Activated naive CD8-positive, alpha-beta T cell treated with anti-CD3 and anti-CD28 coated beads, Interleukin-2, amount 50 U/mL, for 24 hours (primary cell): ENCODE data around the gene AFAP1L2.

Experiments used
- ATAC-seq: fragments of 150-1000 bp; cut with Tn5 transposase; one replicate; pipeline ENCODE4 v1.10.0; 2021
- DNase-seq: peaks from one replicate; pipeline ENCODE4 v3.0.0; 2021
- H3K27ac Mint-ChIP-seq: one replicate; pipeline ENCODE4 v1.8.0; 2021; ENCODE audit warnings: mild to moderate bottlenecking, mixed read lengths
- H3K27me3 Mint-ChIP-seq: one replicate; pipeline ENCODE4 v1.8.0; 2021; ENCODE audit warnings: mixed read lengths
- H3K36me3 Mint-ChIP-seq: one replicate; pipeline ENCODE4 v1.8.0; 2021; ENCODE audit warnings: low read depth, mixed read lengths
- H3K4me1 Mint-ChIP-seq: one replicate; pipeline ENCODE4 v1.8.0; 2021; ENCODE audit warnings: mixed read lengths
- H3K4me3 Mint-ChIP-seq: one replicate; pipeline ENCODE4 v1.8.0; 2021; ENCODE audit warnings: mild to moderate bottlenecking, moderate library complexity, mixed read lengths
- H3K9me3 Mint-ChIP-seq: one replicate; pipeline ENCODE4 v1.8.0; 2021; ENCODE audit warnings: mixed read lengths

The AFAP1L2 gene

GRCh38 chr10:114400091-114400490, 4.2 kb downstream of the AFAP1L2 start:
- Mint-ChIP-seq H3K4me1 (peaks cover 14% of the 10 kb centered on the region), H3K27ac (no peak overlapping the region), H3K36me3 (no peaks in the 10 kb centered on the region), H3K4me3 (no peak overlapping the region), H3K27me3 (peaks cover 59% of the 10 kb centered on the region), H3K9me3 (no peaks in the 10 kb centered on the region)
- ATAC-seq (no peak), DNase-seq (no peak)

- no peak overlapping the region for H3K4me3 Mint-ChIP-seq
- H3K27me3 Mint-ChIP-seq: peaks cover 61% of the 10 kb centered on the region
- no peaks in the 10 kb centered on the region for H3K36me3 Mint-ChIP-seq
- H3K9me3 Mint-ChIP-seq: no peaks in the 10 kb centered on the region
- ATAC-seq (no peak), DNase-seq (no peak)
- H3K4me1 Mint-ChIP-seq: peaks cover 13% of the 10 kb centered on the region
- H3K27ac Mint-ChIP-seq: no peak overlapping the region
These were observed 4.7 kb downstream of the AFAP1L2 start for GRCh38 chr10:114399576-114399975.

- Mint-ChIP-seq H3K4me1 (peaks cover 13% of the 10 kb centered on the region), H3K4me3 (no peak overlapping the region), H3K36me3 (no peaks in the 10 kb centered on the region), H3K9me3 (no peaks in the 10 kb centered on the region), H3K27ac (no peak overlapping the region), H3K27me3 (peaks cover 62% of the 10 kb centered on the region)
- DNase-seq (no peak), ATAC-seq (no peak)
These were observed 5.5 kb downstream of the AFAP1L2 start for GRCh38 chr10:114398587-114399331.

- no peak for DNase-seq
- H3K4me1 Mint-ChIP-seq: peaks cover 7% of the 10 kb centered on the region
- H3K36me3 Mint-ChIP-seq: no peaks in the 10 kb centered on the region
- no peaks in the 10 kb centered on the region for H3K9me3 Mint-ChIP-seq
- H3K27ac Mint-ChIP-seq: no peak overlapping the region
- H3K27me3 Mint-ChIP-seq: peaks cover 55% of the 10 kb centered on the region
- no peak overlapping the region for H3K4me3 Mint-ChIP-seq
- no peak for ATAC-seq
These were observed 6.6 kb downstream of the AFAP1L2 start for GRCh38 chr10:114397651-114398145.

GRCh38 chr10:114396464-114396863, 7.8 kb downstream of the AFAP1L2 start:
- no peaks in the 10 kb centered on the region for H3K36me3 Mint-ChIP-seq
- no peaks in the 10 kb centered on the region for H3K9me3 Mint-ChIP-seq
- H3K27me3 Mint-ChIP-seq: peaks cover 44% of the 10 kb centered on the region
- ATAC-seq: no peak
- DNase-seq: no peak
- no peak overlapping the region for H3K27ac Mint-ChIP-seq
- H3K4me3 Mint-ChIP-seq: no peak overlapping the region
- H3K4me1 Mint-ChIP-seq: peaks cover 7% of the 10 kb centered on the region

- ATAC-seq: peak; percentile 60
- peaks cover 40% of the 10 kb centered on the region for H3K27me3 Mint-ChIP-seq
- no peak for DNase-seq
- no peaks in the 10 kb centered on the region for H3K36me3 Mint-ChIP-seq
- peaks cover 8% of the 10 kb centered on the region for H3K4me1 Mint-ChIP-seq
- no peaks in the 10 kb centered on the region for H3K9me3 Mint-ChIP-seq
- H3K4me3 Mint-ChIP-seq: no peak overlapping the region
- no peak overlapping the region for H3K27ac Mint-ChIP-seq
These were observed 8.8 kb downstream of the AFAP1L2 start for GRCh38 chr10:114395366-114396022.

GRCh38 chr10:114394531-114394930, 9.8 kb downstream of the AFAP1L2 start:
- no peak for DNase-seq
- Mint-ChIP-seq H3K4me3 (no peak overlapping the region), H3K36me3 (no peaks in the 10 kb centered on the region), H3K27ac (no peak overlapping the region), H3K4me1 (peaks cover 8% of the 10 kb centered on the region), H3K9me3 (no peaks in the 10 kb centered on the region), H3K27me3 (peaks cover 38% of the 10 kb centered on the region)
- ATAC-seq: no peak

GRCh38 chr10:114393886-114394285, 10.4 kb downstream of the AFAP1L2 start:
- Mint-ChIP-seq H3K4me1 (peaks cover 11% of the 10 kb centered on the region), H3K27me3 (peaks cover 39% of the 10 kb centered on the region), H3K4me3 (no peak overlapping the region), H3K36me3 (no peaks in the 10 kb centered on the region), H3K27ac (no peak overlapping the region), H3K9me3 (no peaks in the 10 kb centered on the region)
- DNase-seq: no peak
- no peak for ATAC-seq

- Mint-ChIP-seq H3K36me3 (no peaks in the 10 kb centered on the region), H3K4me3 (no peak overlapping the region), H3K9me3 (no peaks in the 10 kb centered on the region), H3K4me1 (peaks cover 15% of the 10 kb centered on the region), H3K27ac (no peak overlapping the region), H3K27me3 (peaks cover 35% of the 10 kb centered on the region)
- no peak for DNase-seq
- ATAC-seq: no peak
These were observed 10.8 kb downstream of the AFAP1L2 start for GRCh38 chr10:114393482-114393881.

GRCh38 chr10:114392112-114392835, 12.0 kb downstream of the AFAP1L2 start:
- H3K4me1 Mint-ChIP-seq: peaks cover 26% of the 10 kb centered on the region
- H3K27me3 Mint-ChIP-seq: peaks cover 38% of the 10 kb centered on the region

GRCh38 chr10:114391599-114391998, 12.7 kb downstream of the AFAP1L2 start:
- no peak for DNase-seq
- Mint-ChIP-seq H3K27me3 (peaks cover 38% of the 10 kb centered on the region), H3K36me3 (no peaks in the 10 kb centered on the region), H3K4me1 (peaks cover 26% of the 10 kb centered on the region), H3K9me3 (peaks cover 4% of the 10 kb centered on the region), H3K4me3 (no peak overlapping the region), H3K27ac (no peak overlapping the region)
- no peak for ATAC-seq

More at GRCh38 chr10:114392112-114392835, 12.0 kb downstream of the AFAP1L2 start:
- Mint-ChIP-seq H3K36me3 (no peaks in the 10 kb centered on the region), H3K4me3 (no peak overlapping the region), H3K9me3 (peaks cover 4% of the 10 kb centered on the region), H3K27ac (no peak overlapping the region)
- no peak for ATAC-seq
- DNase-seq: no peak

- peaks cover 4% of the 10 kb centered on the region for H3K9me3 Mint-ChIP-seq
- peaks cover 20% of the 10 kb centered on the region for H3K4me1 Mint-ChIP-seq
- no peaks in the 10 kb centered on the region for H3K36me3 Mint-ChIP-seq
- H3K27me3 Mint-ChIP-seq: peaks cover 20% of the 10 kb centered on the region
- no peak overlapping the region for H3K4me3 Mint-ChIP-seq
- ATAC-seq: no peak
- DNase-seq: no peak
- H3K27ac Mint-ChIP-seq: no peak overlapping the region
These were observed 14.9 kb downstream of the AFAP1L2 start for GRCh38 chr10:114389426-114389825.

GRCh38 chr10:114388275-114388674, 16.0 kb downstream of the AFAP1L2 start:
- Mint-ChIP-seq H3K4me3 (no peak overlapping the region), H3K27ac (peak overlapping the region; percentile 76), H3K27me3 (peaks cover 17% of the 10 kb centered on the region), H3K9me3 (peaks cover 4% of the 10 kb centered on the region), H3K4me1 (peaks cover 20% of the 10 kb centered on the region), H3K36me3 (no peaks in the 10 kb centered on the region)
- DNase-seq (peak; percentile 32), ATAC-seq (peak; percentile 80)

- no peaks in the 10 kb centered on the region for H3K36me3 Mint-ChIP-seq
- DNase-seq (no peak), ATAC-seq (no peak)
- peaks cover 21% of the 10 kb centered on the region for H3K27me3 Mint-ChIP-seq
- H3K4me3 Mint-ChIP-seq: no peak overlapping the region
- peaks cover 20% of the 10 kb centered on the region for H3K4me1 Mint-ChIP-seq
- peak overlapping the region; percentile 76 for H3K27ac Mint-ChIP-seq
- peaks cover 4% of the 10 kb centered on the region for H3K9me3 Mint-ChIP-seq
These were observed 16.5 kb downstream of the AFAP1L2 start for GRCh38 chr10:114387784-114388183.
